C4-2B (cell line): ENCODE data around the gene TRAPPC12.

Experiments used
- CTCF ChIP-seq: fragments of 450-650 bp; conservative IDR thresholded peaks from 2 replicates; pipeline ENCODE4 v1.5.1; 2017; ENCODE audit warnings: mild to moderate bottlenecking
- ZFX ChIP-seq: fragments of 450-650 bp; IDR thresholded peaks from 2 replicates; pipeline ENCODE4 v1.6.1; 2017

GRCh38 chr2:3483227-3483985 is 103.9 kb downstream of the TRAPPC12 start:
- no peak for TF ChIP-seq CTCF
- TF ChIP-seq ZFX, result no peak
